ENCODE results near the gene CBLIF. TPM values are rescaled to one million over a fixed set of nuclear protein-coding genes. Genes with fewer than 3 reads are reported as not detected.
"Not testable (repeated sequence)": the region's sequence is repeated elsewhere in the genome, so short reads cannot be mapped to it uniquely, and the experiment has no call there.

The CBLIF gene
- polyA plus RNA-seq, 1 experiment = not detected

DNA sequence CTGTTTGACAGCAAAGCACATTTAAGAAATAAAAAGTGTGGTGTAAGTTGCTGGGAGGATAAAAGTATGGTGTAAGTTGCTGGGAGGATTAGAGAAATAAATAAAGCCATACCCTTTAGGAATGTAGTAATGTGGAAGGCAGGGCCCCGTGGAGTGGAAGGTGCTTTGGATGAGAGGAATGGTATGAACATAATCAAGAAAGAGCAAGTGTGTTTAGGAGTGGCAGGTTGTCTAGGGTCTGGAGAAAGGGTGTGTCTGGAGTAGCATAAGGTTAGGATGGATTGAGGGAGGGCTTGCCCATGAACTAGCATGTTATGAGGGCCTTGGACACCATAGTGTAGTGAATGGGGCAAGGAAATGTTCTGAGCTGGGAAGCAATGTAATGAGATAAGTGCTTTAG, 52.8 kb downstream of the CBLIF start:
- Histone ChIP-seq H3K9me3 (ENCODE audit: control insufficient read depth, insufficient read depth, low read length) (no peaks in the 10 kb centered on the region), H3K4me3 (ENCODE audit: low read depth, low read length) (no peak overlapping the region), H3K27me3 (ENCODE audit: control insufficient read depth, insufficient read depth, low read length) (no peaks in the 10 kb centered on the region), H3K27ac (ENCODE audit: low read depth, low read length) (no peak overlapping the region)
- DNase-seq (ENCODE audit: low read depth, low spot score) = no peak
- ChIA-PET CTCF (interaction anchor here (1.5 kb wide), 1 partner anchor 9 kb away, joined by 5 read pairs; no protein-coding TSS in a partner anchor), POLR2A (no interaction called here)
- TF ChIP-seq, protein P1, sequence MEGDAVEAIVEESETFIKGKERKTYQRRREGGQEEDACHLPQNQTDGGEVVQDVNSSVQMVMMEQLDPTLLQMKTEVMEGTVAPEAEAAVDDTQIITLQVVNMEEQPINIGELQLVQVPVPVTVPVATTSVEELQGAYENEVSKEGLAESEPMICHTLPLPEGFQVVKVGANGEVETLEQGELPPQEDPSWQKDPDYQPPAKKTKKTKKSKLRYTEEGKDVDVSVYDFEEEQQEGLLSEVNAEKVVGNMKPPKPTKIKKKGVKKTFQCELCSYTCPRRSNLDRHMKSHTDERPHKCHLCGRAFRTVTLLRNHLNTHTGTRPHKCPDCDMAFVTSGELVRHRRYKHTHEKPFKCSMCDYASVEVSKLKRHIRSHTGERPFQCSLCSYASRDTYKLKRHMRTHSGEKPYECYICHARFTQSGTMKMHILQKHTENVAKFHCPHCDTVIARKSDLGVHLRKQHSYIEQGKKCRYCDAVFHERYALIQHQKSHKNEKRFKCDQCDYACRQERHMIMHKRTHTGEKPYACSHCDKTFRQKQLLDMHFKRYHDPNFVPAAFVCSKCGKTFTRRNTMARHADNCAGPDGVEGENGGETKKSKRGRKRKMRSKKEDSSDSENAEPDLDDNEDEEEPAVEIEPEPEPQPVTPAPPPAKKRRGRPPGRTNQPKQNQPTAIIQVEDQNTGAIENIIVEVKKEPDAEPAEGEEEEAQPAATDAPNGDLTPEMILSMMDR (IDR thresholded peaks at IDR 0.05; ENCODE audit: low read depth, low read length) = no peak

DNA sequence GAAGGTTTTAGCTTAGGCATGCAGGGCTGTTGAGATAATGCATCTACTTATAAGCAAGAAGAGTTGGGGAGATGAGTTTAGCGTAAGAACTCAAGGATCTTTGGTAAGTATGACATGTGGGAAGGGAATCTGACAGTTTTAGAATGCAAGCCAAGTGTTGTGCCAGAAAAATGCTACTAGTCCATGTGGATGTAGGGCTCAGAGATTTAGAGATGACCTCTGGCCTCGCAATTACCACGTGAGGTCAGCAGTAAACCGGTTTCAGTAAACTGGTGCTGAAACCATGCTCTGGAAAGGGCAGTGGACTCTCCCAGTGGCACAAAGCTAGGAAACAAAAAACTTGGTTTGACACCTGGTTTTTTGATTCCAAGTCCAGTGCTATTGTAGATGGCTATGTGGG, 53.7 kb downstream of the CBLIF start:
- ChIA-PET CTCF (interaction anchor here (7.8 kb wide), 1 partner anchor 9 kb away, joined by 44 read pairs; no protein-coding TSS in a partner anchor), POLR2A (no interaction called here)
- no peak overlapping the region for H3K4me3 ChIP-seq (ENCODE audit: low read depth, low read length)
- DNase-seq (ENCODE audit: low read depth, low spot score) = no peak
- no peaks in the 10 kb centered on the region for H3K9me3 ChIP-seq (ENCODE audit: control insufficient read depth, insufficient read depth, low read length)
- H3K27ac ChIP-seq (ENCODE audit: low read depth, low read length) = no peak overlapping the region
- TF ChIP-seq, protein P1 (IDR thresholded peaks at IDR 0.05; ENCODE audit: low read depth, low read length) = no peak
- no peaks in the 10 kb centered on the region for H3K27me3 ChIP-seq (ENCODE audit: control insufficient read depth, insufficient read depth, low read length)

DNA sequence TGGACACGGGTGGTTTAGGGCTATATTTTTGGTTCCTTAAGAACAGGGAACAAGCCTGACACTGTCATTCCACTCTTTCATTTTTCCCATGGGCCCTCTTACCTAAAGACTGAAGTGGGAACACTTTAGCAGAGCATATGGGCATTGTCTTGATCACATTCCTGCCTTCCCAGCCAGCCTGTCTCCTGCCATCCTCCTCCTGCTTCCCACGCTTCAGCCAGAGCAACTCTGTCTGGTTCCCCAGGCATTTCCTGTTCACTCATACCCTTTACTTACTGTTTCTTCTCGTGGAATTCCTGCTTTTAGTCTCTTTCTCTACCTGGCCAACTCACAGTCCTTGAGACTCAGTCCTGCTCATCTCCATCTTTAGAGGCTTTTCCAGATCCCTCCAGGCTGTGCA, 57.5 kb downstream of the CBLIF start:
- POLR2A ChIA-PET = interaction anchor here (0.6 to 1.5 kb wide), 3 partner anchors 12 to 43 kb away, joined by 3 to 8 read pairs (median 5); partner anchors contain the start of gene STX3
- TF ChIP-seq, protein P1 (IDR thresholded peaks at IDR 0.05; ENCODE audit: low read depth, low read length) = no peak
- Histone ChIP-seq H3K4me3 (ENCODE audit: low read depth, low read length) (no peak overlapping the region), H3K27ac (ENCODE audit: low read depth, low read length) (peak overlapping the region; percentile 40), H3K9me3 (ENCODE audit: control insufficient read depth, insufficient read depth, low read length) (no peaks in the 10 kb centered on the region), H3K27me3 (ENCODE audit: control insufficient read depth, insufficient read depth, low read length) (no peaks in the 10 kb centered on the region)
- no peak for DNase-seq (ENCODE audit: low read depth, low spot score)
- CTCF ChIA-PET = interaction anchor here (1.3 to 7.8 kb wide), 2 partner anchors 13 to 34 kb away, joined by 7 to 44 read pairs; no protein-coding TSS in a partner anchor

DNA sequence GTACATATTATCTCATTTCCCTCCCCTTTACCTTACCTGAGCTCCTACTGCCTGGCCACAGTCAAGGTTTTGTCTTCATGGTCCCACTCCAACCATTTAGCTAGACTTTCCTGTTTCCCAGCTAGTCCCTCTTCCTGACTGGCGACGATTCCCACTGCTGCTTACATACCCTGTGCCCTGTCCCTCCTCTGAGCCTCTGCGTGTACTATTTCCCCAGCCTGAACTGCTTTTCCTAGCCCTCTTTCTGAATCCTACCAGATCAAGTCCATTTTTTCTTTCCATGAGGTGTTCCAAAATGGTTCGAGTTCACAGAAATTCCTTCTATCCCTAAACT, 58.1 kb downstream of the CBLIF start:
- ChIA-PET POLR2A (interaction anchor here (0.6 to 1.5 kb wide), 4 partner anchors 11 to 214 kb away, joined by 3 to 8 read pairs (median 4); partner anchors contain the start of genes PATL1 and STX3), CTCF (interaction anchor here (0.7 to 7.8 kb wide), 4 partner anchors 10 to 34 kb away, joined by 3 to 44 read pairs (median 4); no protein-coding TSS in a partner anchor)
- Histone ChIP-seq H3K27ac (ENCODE audit: low read depth, low read length) (peak overlapping the region; percentile 49), H3K4me3 (ENCODE audit: low read depth, low read length) (no peak overlapping the region), H3K9me3 (ENCODE audit: control insufficient read depth, insufficient read depth, low read length) (no peaks in the 10 kb centered on the region), H3K27me3 (ENCODE audit: control insufficient read depth, insufficient read depth, low read length) (no peaks in the 10 kb centered on the region)
- DNase-seq (ENCODE audit: low read depth, low spot score) = no peak
- TF ChIP-seq, protein P1 (IDR thresholded peaks at IDR 0.05; ENCODE audit: low read depth, low read length) = no peak

DNA sequence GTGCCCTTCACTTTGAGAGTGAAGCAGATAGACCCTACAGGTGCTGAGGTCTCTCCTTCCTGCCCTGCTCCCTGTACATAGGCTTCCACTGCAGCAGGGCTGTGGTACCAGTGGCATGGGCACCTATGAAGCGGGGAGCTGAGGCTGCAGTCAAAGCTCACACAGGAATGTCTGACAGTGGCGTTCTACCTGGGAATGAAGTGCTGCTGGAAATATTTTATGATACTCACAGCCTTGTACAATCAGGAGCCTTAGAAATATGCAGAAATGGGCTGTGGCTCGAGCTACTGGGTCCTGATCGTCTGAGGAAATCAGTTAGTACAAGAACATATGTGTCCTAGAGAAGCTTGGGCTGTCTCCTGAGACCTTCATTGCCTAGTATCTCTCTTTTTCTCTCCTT, 59.5 kb downstream of the CBLIF start:
- DNase-seq (ENCODE audit: low read depth, low spot score) = no peak
- TF ChIP-seq, protein P1 (IDR thresholded peaks at IDR 0.05; ENCODE audit: low read depth, low read length) = no peak
- no peaks in the 10 kb centered on the region for H3K27me3 ChIP-seq (ENCODE audit: control insufficient read depth, insufficient read depth, low read length)
- no peaks in the 10 kb centered on the region for H3K9me3 ChIP-seq (ENCODE audit: control insufficient read depth, insufficient read depth, low read length)
- H3K4me3 ChIP-seq (ENCODE audit: low read depth, low read length) = no peak overlapping the region
- CTCF ChIA-PET = interaction anchor here (1.3 to 7.8 kb wide), 2 partner anchors 12 to 15 kb away, joined by 3 to 44 read pairs; no protein-coding TSS in a partner anchor
- POLR2A ChIA-PET = interaction anchor here (0.7 kb wide), 1 partner anchor 1635 kb away, joined by 5 read pairs; no protein-coding TSS in a partner anchor
- no peak overlapping the region for H3K27ac ChIP-seq (ENCODE audit: low read depth, low read length)

GRCh38 chr11:59784441-59784840, 60.9 kb downstream of the CBLIF start:
- H3K9me3 ChIP-seq (ENCODE audit: control insufficient read depth, insufficient read depth, low read length); H3K27me3 ChIP-seq (ENCODE audit: control insufficient read depth, insufficient read depth, low read length); H3K4me3 ChIP-seq (ENCODE audit: low read depth, low read length); POLR2A ChIA-PET; DNase-seq (ENCODE audit: low read depth, low spot score); H3K27ac ChIP-seq (ENCODE audit: low read depth, low read length): not testable (repeated sequence)
- CTCF ChIA-PET = interaction anchor here (0.9 to 7.8 kb wide), 3 partner anchors 16 to 32 kb away, joined by 3 to 44 read pairs (median 3); no protein-coding TSS in a partner anchor

Measured in AG04450 (cell line).